T47D (cell line): ENCODE data around the gene TICAM2.
"Not testable (repeated sequence)": the region's sequence is repeated elsewhere in the genome, so short reads cannot be mapped to it uniquely, and the experiment has no call there.

Experiments used
- DNase-seq, 2 experiments: peaks; one replicate each; pipeline versions ENCODE4 v3.0.0 to v3.0.0-alpha.2; 2011 to 2012; ENCODE audit warnings: low read depth in 1 of 2, low spot score in 1 of 2
- JUND ChIP-seq: IDR thresholded peaks from 2 replicates; pipeline ENCODE4 v1.6.1; 2012; ENCODE audit warnings: low read depth
- in situ Hi-C: cut with HindIII; loops from 2 replicates; pipeline ENCODE4 v1.10.0; 2016; ENCODE audit warnings: low sequenced_read_pairs, low pct_unique_long_range_greater_than_20kb

Gene TICAM2

DNA sequence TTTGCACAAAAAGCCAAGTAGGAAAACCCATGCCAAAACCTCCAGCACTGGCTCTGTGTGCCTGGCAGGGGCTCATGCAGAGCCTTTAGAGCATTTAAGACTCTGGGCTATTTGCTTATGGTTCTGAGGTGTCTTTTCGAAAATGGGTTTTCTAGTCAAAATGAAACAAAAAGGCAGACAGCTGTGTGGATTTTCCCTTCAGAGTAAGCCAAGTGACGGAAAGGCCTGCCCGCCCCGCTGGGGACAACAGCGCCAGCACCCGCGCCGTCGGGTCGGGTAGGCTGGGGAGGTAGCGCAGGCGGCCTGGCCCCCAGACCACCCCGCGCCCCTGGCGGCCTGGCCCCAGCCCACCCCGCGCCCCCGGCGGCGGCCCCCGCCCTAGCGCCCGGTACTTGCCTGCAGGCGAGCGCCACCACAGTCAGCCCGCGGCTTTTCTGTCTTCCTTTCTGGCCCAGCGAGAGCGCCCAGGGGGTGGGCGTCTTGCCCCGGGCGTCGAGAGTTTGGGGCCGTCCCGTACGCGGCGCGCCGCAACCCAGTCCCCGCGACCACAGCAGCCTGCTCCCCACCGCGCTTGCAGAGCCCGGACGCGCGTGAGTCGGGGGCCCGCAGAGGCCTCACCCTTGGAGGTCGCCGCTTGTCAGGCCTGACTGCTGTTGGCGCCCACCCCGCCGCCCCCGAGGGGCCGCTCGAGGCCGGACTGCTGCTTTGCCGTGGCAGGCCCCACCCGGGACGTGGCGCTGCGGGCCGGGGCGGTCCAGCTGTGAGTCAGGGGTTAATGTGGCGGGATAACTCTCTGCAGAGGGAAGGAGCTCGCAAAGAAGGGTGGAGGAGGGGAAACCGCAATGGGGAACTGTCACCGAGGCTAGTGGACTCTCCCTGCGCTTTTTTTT, at the start of gene TICAM2:
TSS of gene TICAM2 (minus strand) at position 779 of the 890 bp plus-strand sequence. CDS start 21,223 bp downstream, outside the sequence.
- in situ Hi-C loops: no loop called here
- DNase-seq: no peak

DNA sequence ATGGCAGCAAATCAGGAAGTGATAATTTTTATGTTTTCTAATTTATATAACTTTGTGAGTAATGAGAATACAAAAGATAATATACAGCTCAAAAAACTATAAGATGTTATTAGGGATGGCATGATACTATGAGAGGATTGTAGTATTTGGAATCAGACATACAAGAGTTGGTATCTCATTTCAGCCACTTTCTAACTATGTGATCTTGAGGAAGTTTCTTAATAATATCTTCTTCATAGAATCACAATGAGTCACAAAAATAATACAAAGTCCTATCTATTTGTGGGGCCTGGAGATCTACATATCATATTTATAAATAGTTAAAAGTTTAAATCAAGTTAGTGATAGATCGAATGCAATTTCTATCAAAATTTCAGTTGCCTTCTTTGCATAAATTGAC, 47.3 kb upstream of the TICAM2 start:
- in situ Hi-C loops: no loop called here
- DNase-seq: no peak
- TF ChIP-seq JUND: no peak

More for the DNA sequence above, at the start of gene TICAM2:
- TF ChIP-seq JUND: no peak

GRCh38 chr5:115648056-115648455, 45.8 kb upstream of the TICAM2 start:
- DNase-seq: no peak
- in situ Hi-C loops: no loop called here
- no peak for TF ChIP-seq JUND

DNA sequence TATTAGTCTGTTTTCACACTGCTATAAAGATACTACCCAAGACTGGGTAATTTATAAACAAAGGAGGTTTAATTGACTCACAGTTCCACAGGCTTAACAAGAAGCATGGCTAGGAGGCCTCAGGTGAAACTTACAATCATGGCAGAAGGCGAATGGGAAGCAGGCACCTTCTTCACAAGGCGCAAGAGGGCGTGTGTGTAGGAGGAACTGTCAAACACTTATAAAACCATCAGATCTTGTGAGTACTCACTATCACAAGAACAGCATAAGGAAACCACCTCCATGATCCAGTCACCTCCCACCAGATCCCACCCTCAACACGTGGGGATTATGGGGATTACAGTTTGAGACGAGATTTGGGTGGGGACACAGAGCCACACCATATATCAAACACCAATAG, 43.1 kb upstream of the TICAM2 start:
- in situ Hi-C loops, DNase-seq: not testable (repeated sequence)

GRCh38 chr5:115644046-115644445, 41.8 kb upstream of the TICAM2 start:
- DNase-seq: no peak
- TF ChIP-seq JUND: no peak
- in situ Hi-C loops: no loop called here

DNA sequence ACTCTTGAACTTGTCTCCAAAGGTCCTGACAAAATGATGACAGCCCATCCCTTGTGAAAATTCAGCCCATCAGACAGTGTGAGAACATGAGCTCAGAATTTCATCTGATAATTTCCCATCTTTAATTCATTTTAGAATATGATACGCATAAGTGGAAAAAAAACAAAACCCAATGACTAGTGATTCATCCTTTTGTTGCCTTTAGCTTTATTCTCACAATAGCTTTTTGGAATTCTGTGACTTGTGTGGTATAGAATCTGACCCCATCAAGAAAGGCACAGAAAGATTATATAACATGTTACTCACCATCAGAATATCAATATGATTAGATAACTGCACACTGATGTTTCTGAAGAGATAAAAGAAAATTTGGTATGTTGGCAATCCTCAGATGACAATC, 39.7 kb upstream of the TICAM2 start:
- DNase-seq: no peak
- TF ChIP-seq JUND: no peak
- in situ Hi-C loops: no loop called here

GRCh38 chr5:115640274-115640673, 38.0 kb upstream of the TICAM2 start:
- in situ Hi-C loops: no loop called here
- DNase-seq: no peak
- no peak for TF ChIP-seq JUND

GRCh38 chr5:115639377-115639776, 37.1 kb upstream of the TICAM2 start:
- in situ Hi-C loops: no loop called here
- no peak for TF ChIP-seq JUND
- DNase-seq: no peak

GRCh38 chr5:115637507-115637906, 35.2 kb upstream of the TICAM2 start:
- no peak for TF ChIP-seq JUND
- DNase-seq: no peak
- in situ Hi-C loops: no loop called here

DNA sequence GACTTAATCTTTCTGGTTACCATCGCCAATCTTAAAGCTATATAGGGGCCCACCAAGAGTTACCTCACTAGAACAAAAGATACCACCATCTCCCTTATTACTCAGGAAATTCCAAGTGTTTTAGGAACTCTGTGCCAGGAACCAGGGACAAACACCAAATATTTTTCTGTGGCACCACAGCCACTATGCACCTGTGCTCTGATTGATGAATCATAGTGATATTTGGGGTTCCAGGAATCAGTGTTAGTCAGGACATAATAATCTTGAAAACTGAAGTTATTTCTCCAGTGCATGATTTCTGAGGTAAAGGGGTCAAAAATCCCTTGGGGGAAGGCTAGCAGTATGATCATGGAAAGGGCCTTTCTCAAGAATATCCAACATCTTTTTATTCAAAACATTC, 33.7 kb upstream of the TICAM2 start:
- no peak for TF ChIP-seq JUND
- no peak for DNase-seq
- in situ Hi-C loops: no loop called here

GRCh38 chr5:115634343-115635132, 32.3 kb upstream of the TICAM2 start:
- in situ Hi-C loops: no loop called here
- TF ChIP-seq JUND: no peak
- peak; percentile 70 to 87 for DNase-seq

GRCh38 chr5:115629903-115630302, 27.6 kb upstream of the TICAM2 start:
- DNase-seq: no peak
- in situ Hi-C loops: no loop called here
- no peak for TF ChIP-seq JUND

GRCh38 chr5:115627295-115627865, 25.1 kb upstream of the TICAM2 start:
- no peak for TF ChIP-seq JUND
- in situ Hi-C loops: no loop called here
- DNase-seq: no peak
